SK-N-MC (cell line): ENCODE results near the gene TCF15.
A peak's percentile ranks its signal among the peaks of the same experiment; 100 is the strongest.

Experiments used
- DNase-seq: peaks from one replicate; pipeline ENCODE4 v3.0.0-alpha.2; 2011; ENCODE audit warnings: low read depth, low spot score
- H3K27ac ChIP-seq: fragments of 200-600 bp; sonication (generic); 2 replicates; pipeline ENCODE4 v1.5.1; 2016; ENCODE audit warnings: mixed run types
- H3K36me3 ChIP-seq: fragments of 200-600 bp; sonication (generic); 2 replicates; pipeline ENCODE4 v1.6.1; 2017; ENCODE audit warnings: antibody characterized with exemption, low read length, mixed read lengths; ENCODE audit not compliant: insufficient read depth
- H3K4me3 ChIP-seq: fragments of 200-600 bp; sonication (generic); 2 replicates; pipeline ENCODE4 v1.5.1; 2016
- H3K9ac ChIP-seq: fragments of 200-600 bp; sonication (generic); 2 replicates; pipeline ENCODE4 v1.8.0; 2017; ENCODE audit warnings: mixed run types, mixed read lengths; ENCODE audit not compliant: insufficient read length
- H3K9me3 ChIP-seq: fragments of 200-600 bp; sonication (generic); 2 replicates; pipeline ENCODE4 v1.6.1; 2017; ENCODE audit warnings: low read depth, mild to moderate bottlenecking, antibody characterized with exemption, low read length, moderate library complexity, mixed read lengths
- EZH2 ChIP-seq: fragments of 200-600 bp; sonication (generic); IDR thresholded peaks from one replicate; pipeline ENCODE4 v1.6.1; 2017; ENCODE audit warnings: antibody characterized with exemption
- FOXP2 ChIP-seq: optimal IDR thresholded peaks from 2 replicates; pipeline ENCODE3; 2011; ENCODE audit warnings: mild to moderate bottlenecking, moderate library complexity; ENCODE audit not compliant: insufficient read depth; ENCODE audit errors: extremely low read length, control extremely low read depth
- POLR2AphosphoS5 ChIP-seq: IDR thresholded peaks from 2 replicates; pipeline ENCODE4 v1.6.1; 2012; ENCODE audit warnings: mild to moderate bottlenecking, low read depth, low read length, borderline replicate concordance

Gene TCF15

GRCh38 chr20:652615-653109 lies 42.6 kb upstream of the TCF15 start:
- no peaks in the 10 kb centered on the region for H3K9me3 ChIP-seq

GRCh38 chr20:651713-652614 lies 41.9 kb upstream of the TCF15 start:
- TF ChIP-seq EZH2, result no peak
- TF ChIP-seq FOXP2, result no peak
- H3K27ac ChIP-seq, result no peak overlapping the region
- H3K9ac ChIP-seq, result no peak overlapping the region
- H3K36me3 ChIP-seq, result peaks cover 13% of the 10 kb centered on the region
- no peaks in the 10 kb centered on the region for H3K9me3 ChIP-seq
- DNase-seq, result no peak
- peak overlapping the region; percentile 82 for H3K4me3 ChIP-seq

More at GRCh38 chr20:652615-653109, 42.6 kb upstream of the TCF15 start:
- H3K4me3 ChIP-seq, result peak overlapping the region; percentile 82
- H3K36me3 ChIP-seq, result peaks cover 9% of the 10 kb centered on the region
- no peak overlapping the region for H3K27ac ChIP-seq
- TF ChIP-seq EZH2 (no peak), POLR2AphosphoS5 (no peak), FOXP2 (no peak)
- no peak for DNase-seq
- peak overlapping the region; percentile 73 for H3K9ac ChIP-seq

GRCh38 chr20:650954-651353 lies 40.8 kb upstream of the TCF15 start:
- Histone ChIP-seq H3K36me3 (peaks cover 13% of the 10 kb centered on the region), H3K4me3 (no peak overlapping the region), H3K9ac (no peak overlapping the region), H3K27ac (no peak overlapping the region), H3K9me3 (no peaks in the 10 kb centered on the region)
- DNase-seq, result no peak
- TF ChIP-seq EZH2 (no peak), FOXP2 (no peak), POLR2AphosphoS5 (no peak)

- DNase-seq, result no peak
- Histone ChIP-seq H3K27ac (no peak overlapping the region), H3K4me3 (no peak overlapping the region), H3K9me3 (no peaks in the 10 kb centered on the region), H3K9ac (no peak overlapping the region), H3K36me3 (peaks cover 13% of the 10 kb centered on the region)
- TF ChIP-seq EZH2, result no peak
- TF ChIP-seq POLR2AphosphoS5, result no peak
- TF ChIP-seq FOXP2, result no peak
Observed at GRCh38 chr20:650281-650680, 40.2 kb upstream of the TCF15 start.

GRCh38 chr20:647479-648019 lies 37.4 kb upstream of the TCF15 start:
- DNase-seq, result no peak
- Histone ChIP-seq H3K27ac (no peak overlapping the region), H3K9me3 (no peaks in the 10 kb centered on the region), H3K4me3 (no peak overlapping the region), H3K36me3 (peaks cover 13% of the 10 kb centered on the region), H3K9ac (no peak overlapping the region)
- TF ChIP-seq EZH2, result no peak
- TF ChIP-seq POLR2AphosphoS5, result no peak
- TF ChIP-seq FOXP2, result no peak

GRCh38 chr20:646868-647233 lies 36.7 kb upstream of the TCF15 start:
- no peaks in the 10 kb centered on the region for H3K9me3 ChIP-seq
- H3K9ac ChIP-seq, result no peak overlapping the region
- peaks cover 13% of the 10 kb centered on the region for H3K36me3 ChIP-seq
- no peak overlapping the region for H3K27ac ChIP-seq
- TF ChIP-seq FOXP2, result no peak
- no peak for TF ChIP-seq POLR2AphosphoS5
- no peak overlapping the region for H3K4me3 ChIP-seq
- DNase-seq, result no peak

- peaks cover 13% of the 10 kb centered on the region for H3K36me3 ChIP-seq
- TF ChIP-seq POLR2AphosphoS5 (no peak), EZH2 (no peak), FOXP2 (no peak)
- H3K9ac ChIP-seq, result no peak overlapping the region
- H3K27ac ChIP-seq, result no peak overlapping the region
- H3K4me3 ChIP-seq, result no peak overlapping the region
- H3K9me3 ChIP-seq, result no peaks in the 10 kb centered on the region
- no peak for DNase-seq
Observed at GRCh38 chr20:646107-646867, 36.2 kb upstream of the TCF15 start.

- TF ChIP-seq EZH2 (no peak), FOXP2 (no peak), POLR2AphosphoS5 (no peak)
- no peak overlapping the region for H3K27ac ChIP-seq
- peak overlapping the region; percentile 46; the same call in 1 of the 2 replicates for H3K4me3 ChIP-seq
- DNase-seq, result no peak
- peaks cover 13% of the 10 kb centered on the region for H3K36me3 ChIP-seq
- no peak overlapping the region for H3K9ac ChIP-seq
- H3K9me3 ChIP-seq, result no peaks in the 10 kb centered on the region
Observed at GRCh38 chr20:645318-646106, 35.4 kb upstream of the TCF15 start.
